ENCODE results near the gene CEP43.

GRCh38 chr6:167007985-167008384 is 8.8 kb downstream of the CEP43 start:
- TF ChIP-seq CTCF (IDR thresholded peaks at IDR 0.05) = no peak
- no peak for TF ChIP-seq POLR2A (IDR thresholded peaks at IDR 0.05)

Measured in vagina (tissue), 2 donors.